K562 (cell line): Measurements from ENCODE around the gene AIFM1. TPM values are rescaled to one million over a fixed set of nuclear protein-coding genes. Genes with fewer than 3 reads are reported as not detected.

ENCODE experiments used
- DACH1 ChIP-seq: fragments of 450-650 bp; IDR thresholded peaks from 2 replicates; pipeline ENCODE4 v1.6.1; 2018; ENCODE audit not compliant: partially characterized antibody
- E2F1 ChIP-seq: sonication (generic); formaldehyde crosslinking; IDR thresholded peaks from 2 replicates; pipeline ENCODE4 v1.8.1; 2023; ENCODE audit warnings: mild to moderate bottlenecking, missing genetic modification reagents, moderate library complexity
- HNRNPLL ChIP-seq: fragments of 200-400 bp; formaldehyde crosslinking; IDR thresholded peaks from 2 replicates; pipeline ENCODE4 v1.6.1; 2017; ENCODE audit warnings: low read length, low read depth, mild to moderate bottlenecking; ENCODE audit not compliant: poor library complexity, severe bottlenecking
- SOX6 ChIP-seq: fragments of 450-650 bp; IDR thresholded peaks from 2 replicates; pipeline ENCODE4 v1.6.1; 2014; ENCODE audit warnings: mild to moderate bottlenecking
- ZFPM2 ChIP-seq: fragments of 250-450 bp; sonication (Bioruptor Pico); IDR thresholded peaks from 2 replicates; pipeline ENCODE4 v1.5.1; 2022; ENCODE audit warnings: mild to moderate bottlenecking
- ZNF133 ChIP-seq: fragments of 250-450 bp; sonication (Bioruptor Pico); IDR thresholded peaks from 2 replicates; pipeline ENCODE4 v1.4.0; 2020; ENCODE audit warnings: mild to moderate bottlenecking
- ZNF644 ChIP-seq: fragments of 200-800 bp; sonication (Bioruptor generic); IDR thresholded peaks from 2 replicates; pipeline ENCODE4 v1.6.1; 2016; ENCODE audit warnings: low read depth, missing genetic modification characterization, missing compliant biosample characterization
- ZNF707 ChIP-seq: fragments of 250-450 bp; sonication (Bioruptor Pico); conservative IDR thresholded peaks from 2 replicates; pipeline ENCODE4 v1.8.0; 2022; ENCODE audit warnings: inconsistent platforms, mild to moderate bottlenecking, moderate library complexity
- polyA plus RNA-seq, 8 experiments: library from polyadenylated mRNA; depleted of rRNA in 4 of 8; stranded (reverse) in 5 of 8; unstranded in 3 of 8; fragments of >200 nt; fragmentation: Nextera tagmentation in 2 of 8; fragmentation: Illumina TruSeq in 1 of 8; extraction: Ambion mirVana in 2 of 8; extraction: Trizol in 1 of 8; gene quantifications; 2 replicates each; pipeline versions ENCODE4 v1.2.1 to v1.2.3, GENCODE V29; 2011 to 2014; ENCODE audit warnings: inconsistent platforms in 1 of 8, missing spikeins in 1 of 8
- total RNA-seq, 7 experiments: library from RNA; depleted of rRNA in 6 of 7; stranded (reverse); fragments of >200 nt in 6 of 7; fragmentation: Illumina TruSeq in 2 of 7; extraction: Trizol in 2 of 7; gene quantifications; 2 replicates each; pipeline versions ENCODE4 v1.2.1 to v1.2.3, GENCODE V29; 2011 to 2021; ENCODE audit warnings: low replicate concordance in 1 of 7
- TF ChIP-seq, protein P1 (sequence below): fragments of 250-450 bp; sonication (Bioruptor Pico); IDR thresholded peaks from 2 replicates; pipeline ENCODE4 v1.4.0; 2020
- TF ChIP-seq, protein P2 (sequence below): sonication (generic); IDR thresholded peaks from 2 replicates; pipeline ENCODE4 v1.6.1; 2016
- TF ChIP-seq, protein P3 (sequence below): fragments of 250-450 bp; sonication (Bioruptor Pico); IDR thresholded peaks from 2 replicates; pipeline ENCODE4 v1.5.0; 2021; ENCODE audit warnings: mild to moderate bottlenecking, moderate library complexity
- TF ChIP-seq, protein P4 (sequence below): fragments of 450-650 bp; formaldehyde crosslinking; IDR thresholded peaks from 2 replicates; pipeline ENCODE4 v1.4.0; 2022; ENCODE audit warnings: missing genetic modification characterization

The AIFM1 gene
- total and polyA plus RNA-seq, 9 of the 15 experiments (the other 6 are each of a cell fraction or from before 2014, with no cell fraction given) = 51.0 to 117 (median 91.2) TPM

- TF ChIP-seq, protein P1, sequence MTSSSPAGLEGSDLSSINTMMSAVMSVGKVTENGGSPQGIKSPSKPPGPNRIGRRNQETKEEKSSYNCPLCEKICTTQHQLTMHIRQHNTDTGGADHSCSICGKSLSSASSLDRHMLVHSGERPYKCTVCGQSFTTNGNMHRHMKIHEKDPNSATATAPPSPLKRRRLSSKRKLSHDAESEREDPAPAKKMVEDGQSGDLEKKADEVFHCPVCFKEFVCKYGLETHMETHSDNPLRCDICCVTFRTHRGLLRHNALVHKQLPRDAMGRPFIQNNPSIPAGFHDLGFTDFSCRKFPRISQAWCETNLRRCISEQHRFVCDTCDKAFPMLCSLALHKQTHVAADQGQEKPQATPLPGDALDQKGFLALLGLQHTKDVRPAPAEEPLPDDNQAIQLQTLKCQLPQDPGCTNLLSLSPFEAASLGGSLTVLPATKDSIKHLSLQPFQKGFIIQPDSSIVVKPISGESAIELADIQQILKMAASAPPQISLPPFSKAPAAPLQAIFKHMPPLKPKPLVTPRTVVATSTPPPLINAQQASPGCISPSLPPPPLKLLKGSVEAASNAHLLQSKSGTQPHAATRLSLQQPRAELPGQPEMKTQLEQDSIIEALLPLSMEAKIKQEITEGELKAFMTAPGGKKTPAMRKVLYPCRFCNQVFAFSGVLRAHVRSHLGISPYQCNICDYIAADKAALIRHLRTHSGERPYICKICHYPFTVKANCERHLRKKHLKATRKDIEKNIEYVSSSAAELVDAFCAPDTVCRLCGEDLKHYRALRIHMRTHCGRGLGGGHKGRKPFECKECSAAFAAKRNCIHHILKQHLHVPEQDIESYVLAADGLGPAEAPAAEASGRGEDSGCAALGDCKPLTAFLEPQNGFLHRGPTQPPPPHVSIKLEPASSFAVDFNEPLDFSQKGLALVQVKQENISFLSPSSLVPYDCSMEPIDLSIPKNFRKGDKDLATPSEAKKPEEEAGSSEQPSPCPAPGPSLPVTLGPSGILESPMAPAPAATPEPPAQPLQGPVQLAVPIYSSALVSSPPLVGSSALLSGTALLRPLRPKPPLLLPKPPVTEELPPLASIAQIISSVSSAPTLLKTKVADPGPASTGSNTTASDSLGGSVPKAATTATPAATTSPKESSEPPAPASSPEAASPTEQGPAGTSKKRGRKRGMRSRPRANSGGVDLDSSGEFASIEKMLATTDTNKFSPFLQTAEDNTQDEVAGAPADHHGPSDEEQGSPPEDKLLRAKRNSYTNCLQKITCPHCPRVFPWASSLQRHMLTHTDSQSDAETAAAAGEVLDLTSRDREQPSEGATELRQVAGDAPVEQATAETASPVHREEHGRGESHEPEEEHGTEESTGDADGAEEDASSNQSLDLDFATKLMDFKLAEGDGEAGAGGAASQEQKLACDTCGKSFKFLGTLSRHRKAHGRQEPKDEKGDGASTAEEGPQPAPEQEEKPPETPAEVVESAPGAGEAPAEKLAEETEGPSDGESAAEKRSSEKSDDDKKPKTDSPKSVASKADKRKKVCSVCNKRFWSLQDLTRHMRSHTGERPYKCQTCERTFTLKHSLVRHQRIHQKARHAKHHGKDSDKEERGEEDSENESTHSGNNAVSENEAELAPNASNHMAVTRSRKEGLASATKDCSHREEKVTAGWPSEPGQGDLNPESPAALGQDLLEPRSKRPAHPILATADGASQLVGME (CRISPR knock-in tag) = no peak
- TF ChIP-seq HNRNPLL (no peak), ZNF644 (tag) (peak; percentile 89), SOX6 (peak; percentile 96), ZFPM2 (no peak), ZNF133 (CRISPR knock-in tag) (no peak), DACH1 (no peak), ZNF707 (CRISPR knock-in tag) (no peak), E2F1 (CRISPR knock-in tag) (no peak)
- TF ChIP-seq, protein P2, sequence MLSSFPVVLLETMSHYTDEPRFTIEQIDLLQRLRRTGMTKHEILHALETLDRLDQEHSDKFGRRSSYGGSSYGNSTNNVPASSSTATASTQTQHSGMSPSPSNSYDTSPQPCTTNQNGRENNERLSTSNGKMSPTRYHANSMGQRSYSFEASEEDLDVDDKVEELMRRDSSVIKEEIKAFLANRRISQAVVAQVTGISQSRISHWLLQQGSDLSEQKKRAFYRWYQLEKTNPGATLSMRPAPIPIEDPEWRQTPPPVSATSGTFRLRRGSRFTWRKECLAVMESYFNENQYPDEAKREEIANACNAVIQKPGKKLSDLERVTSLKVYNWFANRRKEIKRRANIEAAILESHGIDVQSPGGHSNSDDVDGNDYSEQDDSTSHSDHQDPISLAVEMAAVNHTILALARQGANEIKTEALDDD = 0 out of 2 replicates have a peak, but pooled peaks have one; percentile 34
- TF ChIP-seq, protein P3, sequence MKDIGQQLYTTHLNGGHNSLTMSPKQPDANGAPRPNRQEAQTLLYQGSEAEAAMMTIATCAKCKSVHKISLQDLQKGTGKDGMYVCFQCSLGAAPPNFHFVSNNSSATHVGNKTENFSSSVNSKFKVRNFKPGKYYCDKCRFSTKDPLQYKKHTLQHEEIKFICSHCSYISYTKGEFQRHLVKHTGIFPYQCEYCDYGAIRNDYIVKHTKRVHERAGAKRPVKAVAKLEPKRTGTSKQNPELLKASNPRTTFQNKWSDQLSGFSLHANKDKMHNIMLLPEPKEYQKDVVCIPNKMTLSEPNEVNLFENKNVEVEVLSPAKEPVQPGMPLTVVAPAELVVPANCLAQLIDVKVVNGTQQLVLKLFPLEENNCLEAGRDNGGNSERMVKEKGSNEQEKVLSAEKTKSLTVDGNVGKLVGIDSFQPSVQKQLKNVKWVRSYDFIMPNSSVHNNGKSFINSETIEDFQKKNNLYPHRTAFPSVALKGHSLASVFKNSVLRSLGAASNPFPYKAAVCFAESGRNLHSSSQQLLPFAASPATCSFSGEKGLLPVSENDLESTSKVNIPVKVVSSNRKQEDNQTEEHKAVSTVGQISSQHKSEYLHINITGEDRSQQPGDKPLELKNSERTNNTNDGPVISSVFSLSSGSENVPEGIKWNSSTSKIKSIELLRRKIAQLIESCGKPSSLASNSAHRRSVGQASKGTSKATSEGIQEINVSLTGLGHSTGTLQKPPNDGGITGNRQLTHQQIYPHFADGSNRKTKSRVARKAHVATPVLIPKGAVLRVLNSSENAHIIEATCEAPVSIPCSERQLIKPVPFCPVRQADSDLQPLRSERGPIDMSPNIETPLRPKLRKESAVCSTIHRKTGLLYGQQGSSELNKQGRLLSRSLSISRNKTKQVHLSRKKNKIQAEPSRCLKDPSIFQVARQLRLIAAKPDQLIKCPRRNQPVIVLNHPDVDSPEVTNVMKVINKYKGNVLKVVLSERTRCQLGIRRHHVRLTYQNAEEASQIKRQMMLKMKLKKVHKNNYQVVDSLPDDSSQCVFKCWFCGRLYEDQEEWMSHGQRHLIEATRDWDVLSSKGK = no peak
- TF ChIP-seq, protein P4, sequence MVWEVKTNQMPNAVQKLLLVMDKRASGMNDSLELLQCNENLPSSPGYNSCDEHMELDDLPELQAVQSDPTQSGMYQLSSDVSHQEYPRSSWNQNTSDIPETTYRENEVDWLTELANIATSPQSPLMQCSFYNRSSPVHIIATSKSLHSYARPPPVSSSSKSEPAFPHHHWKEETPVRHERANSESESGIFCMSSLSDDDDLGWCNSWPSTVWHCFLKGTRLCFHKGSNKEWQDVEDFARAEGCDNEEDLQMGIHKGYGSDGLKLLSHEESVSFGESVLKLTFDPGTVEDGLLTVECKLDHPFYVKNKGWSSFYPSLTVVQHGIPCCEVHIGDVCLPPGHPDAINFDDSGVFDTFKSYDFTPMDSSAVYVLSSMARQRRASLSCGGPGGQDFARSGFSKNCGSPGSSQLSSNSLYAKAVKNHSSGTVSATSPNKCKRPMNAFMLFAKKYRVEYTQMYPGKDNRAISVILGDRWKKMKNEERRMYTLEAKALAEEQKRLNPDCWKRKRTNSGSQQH = no peak
Observed at GRCh38 chrX:130179579-130180215, 14.1 kb upstream of the AIFM1 start (continued).
